SU-DHL-6 (cell line): Measurements from ENCODE around the gene CELSR1.

ENCODE experiments used
- H2AFZ ChIP-seq: fragments of 200-600 bp; sonication (generic); 2 replicates; pipeline ENCODE4 v1.6.1; 2014; ENCODE audit warnings: low read depth, mild to moderate bottlenecking, moderate library complexity, mixed read lengths, antibody characterized with exemption, low read length; ENCODE audit not compliant: severe bottlenecking
- H3F3A ChIP-seq: fragments of 200-600 bp; shearing (Covaris generic); 2 replicates; pipeline ENCODE4 v1.6.0; 2016; ENCODE audit warnings: antibody characterized with exemption, mild to moderate bottlenecking; ENCODE audit not compliant: insufficient read depth
- H3K27ac ChIP-seq: fragments of 200-600 bp; sonication (generic); 2 replicates; pipeline ENCODE4 v1.5.1; 2016; ENCODE audit warnings: low read depth, mild to moderate bottlenecking, low read length, moderate library complexity, mixed read lengths
- H3K27me3 ChIP-seq: fragments of 200-600 bp; sonication (generic), shearing (Covaris generic); 2 replicates; pipeline ENCODE4 v1.6.0; 2014; ENCODE audit warnings: mild to moderate bottlenecking, low read length
- H3K36me3 ChIP-seq: fragments of 200-600 bp; sonication (generic); 2 replicates; pipeline ENCODE4 v1.6.1; 2014; ENCODE audit warnings: mild to moderate bottlenecking, low read length, mixed read lengths
- H3K4me2 ChIP-seq: fragments of 300-600, 200-600 bp; shearing (Covaris generic), sonication (generic); 2 replicates; pipeline ENCODE4 v1.6.0; 2014; ENCODE audit warnings: low read length, low read depth, mild to moderate bottlenecking; ENCODE audit not compliant: poor library complexity, severe bottlenecking
- H3K4me3 ChIP-seq: fragments of 200-600 bp; sonication (generic); 2 replicates; pipeline ENCODE4 v1.5.1; 2014; ENCODE audit warnings: antibody characterized with exemption, low read length, mild to moderate bottlenecking, mixed read lengths; ENCODE audit not compliant: insufficient read depth, poor library complexity, severe bottlenecking
- H3K79me2 ChIP-seq: fragments of 200-600 bp; sonication (generic); 2 replicates; pipeline ENCODE4 v1.6.1; 2014; ENCODE audit warnings: mild to moderate bottlenecking, low read length, moderate library complexity; ENCODE audit not compliant: insufficient read depth
- H3K9ac ChIP-seq: fragments of 200-600 bp; sonication (generic); 2 replicates; pipeline ENCODE4 v1.7.0; 2014; ENCODE audit warnings: mild to moderate bottlenecking, low read length
- H3K9me2 ChIP-seq: fragments of 200-600 bp; sonication (generic); replicated peaks from 2 replicates; pipeline ENCODE4 v1.6.1; 2014; ENCODE audit warnings: low read length; ENCODE audit not compliant: insufficient read depth
- H3K9me3 ChIP-seq: fragments of 200-600 bp; sonication (generic); 2 replicates; pipeline ENCODE4 v1.6.1; 2014; ENCODE audit warnings: low read length, mixed read lengths; ENCODE audit not compliant: insufficient read depth
- H4K20me1 ChIP-seq: fragments of 200-600 bp; sonication (generic); 2 replicates; pipeline ENCODE4 v1.6.1; 2014; ENCODE audit warnings: low read depth, mild to moderate bottlenecking, antibody characterized with exemption, low read length, moderate library complexity, mixed read lengths
- CTCF ChIP-seq: fragments of 200-600 bp; sonication (generic); IDR thresholded peaks from one replicate; pipeline ENCODE4 v1.5.1; 2017; ENCODE audit warnings: antibody characterized with exemption, mild to moderate bottlenecking, low read length, moderate library complexity; ENCODE audit not compliant: insufficient read depth, poor library complexity, severe bottlenecking
- EZH2phosphoT487 ChIP-seq: fragments of 200-600 bp; sonication (generic), shearing (Covaris generic); conservative IDR thresholded peaks from 2 replicates; pipeline ENCODE4 v1.6.1; 2018; ENCODE audit warnings: mild to moderate bottlenecking, antibody characterized with exemption, low read length, moderate library complexity, mixed read lengths

CELSR1 gene

GRCh38 chr22:46458525-46458924 lies 78.9 kb downstream of the CELSR1 start:
- no peak overlapping the region for H3K4me2 ChIP-seq
- H3K27ac ChIP-seq, result no peak overlapping the region
- no peak overlapping the region for H2AFZ ChIP-seq
- no peak for TF ChIP-seq EZH2phosphoT487
- no peak for TF ChIP-seq CTCF
- no peaks in the 10 kb centered on the region for H3K36me3 ChIP-seq
- no peaks in the 10 kb centered on the region for H3F3A ChIP-seq
- H3K27me3 ChIP-seq, result no peaks in the 10 kb centered on the region
- no peaks in the 10 kb centered on the region for H3K79me2 ChIP-seq
- no peaks in the 10 kb centered on the region for H3K9me3 ChIP-seq
- no peak overlapping the region for H3K4me3 ChIP-seq
- H3K9me2 ChIP-seq, result no peaks in the 10 kb centered on the region
- no peaks in the 10 kb centered on the region for H4K20me1 ChIP-seq
- H3K9ac ChIP-seq, result no peak overlapping the region

DNA sequence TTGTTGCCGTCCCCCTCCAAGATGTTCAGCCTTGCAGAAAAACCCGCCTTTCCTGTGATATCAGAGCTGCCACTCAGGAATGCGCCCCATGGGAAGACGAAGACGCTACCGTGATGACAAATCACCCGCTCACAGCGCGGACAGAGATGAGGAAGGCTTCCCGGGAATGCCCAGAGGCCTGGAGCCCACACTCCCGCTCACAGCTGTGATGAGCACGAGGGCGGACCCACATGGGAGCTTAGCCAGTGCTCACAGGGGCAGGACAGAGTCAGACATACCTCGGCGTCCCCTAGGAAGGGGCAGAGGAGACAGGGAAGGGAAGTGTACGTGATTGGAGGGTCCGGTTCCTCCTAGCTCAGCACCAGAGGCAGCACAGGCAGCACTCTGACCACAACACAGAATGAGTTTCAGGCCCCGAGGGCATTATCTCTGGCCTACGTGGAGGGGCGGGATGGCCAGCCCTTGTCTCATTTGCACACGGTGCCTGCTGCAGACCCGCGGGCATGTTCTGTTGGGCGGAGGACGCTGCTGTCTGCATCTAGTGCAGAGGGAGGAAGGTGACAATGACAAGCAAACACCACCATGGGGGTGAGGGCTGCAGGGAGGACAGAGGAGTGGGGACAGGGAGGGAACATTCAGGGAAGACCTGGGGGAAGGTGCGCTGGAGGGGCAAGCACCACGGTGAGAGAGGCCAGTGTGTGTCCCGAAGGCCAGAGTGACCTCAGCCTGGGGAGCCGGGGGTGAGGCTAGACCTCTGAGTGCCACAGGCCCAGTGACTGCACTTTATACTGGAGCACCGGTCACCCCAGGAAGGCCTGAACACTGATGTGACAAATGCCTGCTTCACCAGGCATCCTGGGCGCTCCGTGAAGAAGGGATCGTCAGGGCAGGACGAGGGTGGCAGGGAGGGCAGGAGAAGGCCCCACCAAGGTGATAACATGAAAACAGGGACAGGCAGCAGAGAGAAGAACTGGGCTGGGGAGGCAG lies 79.6 kb downstream of the CELSR1 start:
- no peak for TF ChIP-seq EZH2phosphoT487
- no peak for TF ChIP-seq CTCF
- Histone ChIP-seq H3K36me3 (no peaks in the 10 kb centered on the region), H2AFZ (no peak overlapping the region), H3K27ac (no peak overlapping the region), H3K4me2 (no peak overlapping the region), H3K4me3 (no peak overlapping the region), H3K27me3 (no peaks in the 10 kb centered on the region), H3K9ac (no peak overlapping the region), H3F3A (no peaks in the 10 kb centered on the region), H3K79me2 (no peaks in the 10 kb centered on the region), H3K9me3 (no peaks in the 10 kb centered on the region), H4K20me1 (no peaks in the 10 kb centered on the region), H3K9me2 (no peaks in the 10 kb centered on the region)

DNA sequence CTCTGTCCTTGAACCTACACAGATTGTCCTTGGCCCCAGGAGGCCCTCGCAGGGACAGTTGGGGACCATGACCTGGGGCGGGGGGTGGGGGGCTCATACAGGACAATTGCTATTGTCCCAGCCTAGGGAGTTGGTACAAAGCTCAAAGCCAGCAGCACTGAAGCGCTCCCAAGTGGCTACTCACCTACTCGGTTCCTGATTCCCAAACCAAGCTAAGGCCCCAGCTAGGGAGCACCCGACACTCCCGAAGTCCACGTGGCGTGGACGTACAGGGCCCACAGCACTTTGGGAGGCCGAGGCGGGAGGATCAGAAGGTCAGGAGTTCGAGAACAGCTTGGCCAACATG lies 80.6 kb downstream of the CELSR1 start:
- no peaks in the 10 kb centered on the region for H3K27me3 ChIP-seq
- H3K27ac ChIP-seq, result no peak overlapping the region
- H3F3A ChIP-seq, result no peaks in the 10 kb centered on the region
- no peak overlapping the region for H3K4me3 ChIP-seq
- H3K9ac ChIP-seq, result no peak overlapping the region
- H3K79me2 ChIP-seq, result no peaks in the 10 kb centered on the region
- H3K9me2 ChIP-seq, result no peaks in the 10 kb centered on the region
- H2AFZ ChIP-seq, result no peak overlapping the region
- no peak for TF ChIP-seq CTCF
- TF ChIP-seq EZH2phosphoT487, result no peak
- no peaks in the 10 kb centered on the region for H4K20me1 ChIP-seq
- H3K36me3 ChIP-seq, result no peaks in the 10 kb centered on the region
- H3K9me3 ChIP-seq, result no peaks in the 10 kb centered on the region
- no peak overlapping the region for H3K4me2 ChIP-seq
